ENCODE measurements around the gene STARD6.
"Not testable (repeated sequence)": the region's sequence is repeated elsewhere in the genome, so short reads cannot be mapped to it uniquely, and the experiment has no call there.

Gene STARD6, protein sequence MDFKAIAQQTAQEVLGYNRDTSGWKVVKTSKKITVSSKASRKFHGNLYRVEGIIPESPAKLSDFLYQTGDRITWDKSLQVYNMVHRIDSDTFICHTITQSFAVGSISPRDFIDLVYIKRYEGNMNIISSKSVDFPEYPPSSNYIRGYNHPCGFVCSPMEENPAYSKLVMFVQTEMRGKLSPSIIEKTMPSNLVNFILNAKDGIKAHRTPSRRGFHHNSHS

DNA sequence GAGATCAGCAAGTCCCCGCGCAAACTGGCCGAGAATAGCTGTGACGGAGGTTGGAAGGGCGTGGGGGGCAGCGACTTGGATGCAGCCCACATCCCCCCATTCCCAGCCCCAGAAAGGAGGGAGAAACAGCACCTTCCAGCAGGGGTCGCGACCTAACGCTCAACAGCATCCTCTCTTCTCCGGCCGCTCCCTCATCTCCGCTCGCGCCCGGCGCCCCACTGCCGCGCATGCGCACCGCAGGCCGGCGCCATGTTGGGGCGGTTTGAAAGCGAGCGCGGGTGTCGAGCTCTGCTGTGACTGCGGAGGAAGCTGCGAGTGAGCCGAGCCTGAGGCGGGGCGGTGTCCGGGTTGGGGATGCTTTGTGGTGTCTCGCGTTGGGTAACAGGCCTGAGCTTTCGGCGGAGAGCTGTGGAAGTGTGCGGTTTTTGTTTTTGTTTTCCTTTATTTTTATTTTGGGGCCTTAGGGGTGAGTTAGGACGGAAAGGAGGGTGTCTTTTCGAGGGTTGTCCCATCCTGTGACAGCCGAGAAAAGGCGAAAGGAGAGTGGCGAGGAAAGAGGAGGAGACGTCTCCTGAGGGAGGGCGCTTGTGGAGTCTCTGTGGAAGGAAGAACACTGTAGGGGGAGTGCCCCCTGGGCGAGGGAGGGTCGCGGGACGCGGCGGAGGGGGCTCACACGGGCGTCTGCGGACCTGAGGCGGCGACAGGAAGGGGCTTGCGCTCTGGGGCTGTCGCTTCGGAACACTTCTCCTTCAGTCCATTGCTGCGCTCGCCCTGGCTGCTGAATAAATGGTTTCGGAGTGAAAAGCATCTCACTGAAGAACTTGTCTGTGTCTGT is at the start of gene STARD6, which contains the start of gene C18orf54:
Gene STARD6 (minus strand): TSS at position 199 of the 835 bp plus-strand sequence. CDS start 3,285 bp downstream, outside the sequence.
Gene C18orf54 (plus strand): TSS at position 247 of the 835 bp plus-strand sequence. CDS start 2,667 bp downstream, outside the sequence.
- DNase-seq (ENCODE audit: insufficient read length, low spot score) (peak; percentile 71), FAIRE-seq (peak; percentile 23)
- TF ChIP-seq POLR2A (IDR thresholded peaks at IDR 0.05; ENCODE audit: low read depth, low read length) = no peak; the same call in none of the 2 replicates

GRCh38 chr18:54405290-54405689 is 47.6 kb upstream of the STARD6 start:
- no peak for DNase-seq (ENCODE audit: insufficient read length, low spot score)
- no peak for FAIRE-seq
- TF ChIP-seq POLR2A (IDR thresholded peaks at IDR 0.05; ENCODE audit: low read depth, low read length) = no peak

- no peak for FAIRE-seq
- no peak for TF ChIP-seq POLR2A (IDR thresholded peaks at IDR 0.05; ENCODE audit: low read depth, low read length)
- no peak for DNase-seq (ENCODE audit: insufficient read length, low spot score)
Measured at GRCh38 chr18:54396760-54397159, 39.1 kb upstream of the STARD6 start.

GRCh38 chr18:54393648-54394294 is 36.1 kb upstream of the STARD6 start:
- no peak for DNase-seq (ENCODE audit: insufficient read length, low spot score)
- no peak for FAIRE-seq
- TF ChIP-seq POLR2A (IDR thresholded peaks at IDR 0.05; ENCODE audit: low read depth, low read length) = no peak

DNA sequence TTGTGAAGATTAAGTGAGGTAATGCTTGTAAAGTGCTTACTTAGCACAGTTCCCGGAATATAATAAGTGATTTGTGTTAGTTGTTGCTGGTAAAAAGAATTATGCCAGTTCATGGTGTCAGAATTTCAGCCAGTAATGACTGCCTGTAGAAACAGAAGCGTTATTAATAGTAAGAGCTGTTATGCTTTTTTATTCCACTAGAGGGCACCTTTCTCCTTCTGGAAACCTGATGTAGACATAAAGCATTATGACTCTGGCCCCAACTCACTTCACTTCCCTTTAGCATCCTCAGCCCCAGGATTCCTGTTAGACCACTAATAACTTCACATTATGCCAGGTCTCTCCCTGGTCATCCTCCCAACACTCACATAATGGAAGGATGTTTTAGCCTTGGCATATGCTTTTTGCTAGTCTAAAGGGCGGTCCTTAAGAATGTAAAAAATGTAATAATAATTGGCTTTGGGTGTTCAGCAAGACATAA is 34.9 kb upstream of the STARD6 start:
- FAIRE-seq (peak; percentile 66), DNase-seq (ENCODE audit: insufficient read length, low spot score) (no peak)
- TF ChIP-seq POLR2A (IDR thresholded peaks at IDR 0.05; ENCODE audit: low read depth, low read length) = no peak

DNA sequence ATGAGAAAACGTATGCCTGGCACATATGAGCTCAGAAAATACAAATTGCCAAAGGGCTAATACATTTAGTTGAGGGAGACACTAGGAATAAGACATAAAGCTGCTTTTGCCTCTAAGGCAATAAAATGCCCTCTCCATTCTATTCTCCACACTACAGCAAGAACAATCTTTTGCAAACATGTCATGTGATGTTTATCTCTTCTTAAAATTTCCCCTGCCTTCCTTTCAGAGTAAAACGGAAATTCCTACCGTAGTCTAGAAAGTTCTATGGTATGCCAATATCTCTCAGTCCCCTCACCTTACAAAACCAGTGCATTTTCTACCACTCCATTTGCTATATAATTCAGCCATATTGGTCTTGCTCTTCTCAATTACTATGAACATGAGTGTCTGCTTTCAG is 33.2 kb upstream of the STARD6 start:
- FAIRE-seq = no peak
- no peak for DNase-seq (ENCODE audit: insufficient read length, low spot score)
- TF ChIP-seq POLR2A (IDR thresholded peaks at IDR 0.05; ENCODE audit: low read depth, low read length) = no peak

GRCh38 chr18:54389143-54389505 is 31.5 kb upstream of the STARD6 start:
- DNase-seq (ENCODE audit: insufficient read length, low spot score) = no peak
- TF ChIP-seq POLR2A (IDR thresholded peaks at IDR 0.05; ENCODE audit: low read depth, low read length) = no peak
- peak; percentile 43 for FAIRE-seq

- TF ChIP-seq POLR2A (IDR thresholded peaks at IDR 0.05; ENCODE audit: low read depth, low read length) = no peak
- DNase-seq (ENCODE audit: insufficient read length, low spot score) (peak; percentile 22), FAIRE-seq (peak; percentile 91)
Measured at GRCh38 chr18:54388203-54389142, 30.8 kb upstream of the STARD6 start.

DNA sequence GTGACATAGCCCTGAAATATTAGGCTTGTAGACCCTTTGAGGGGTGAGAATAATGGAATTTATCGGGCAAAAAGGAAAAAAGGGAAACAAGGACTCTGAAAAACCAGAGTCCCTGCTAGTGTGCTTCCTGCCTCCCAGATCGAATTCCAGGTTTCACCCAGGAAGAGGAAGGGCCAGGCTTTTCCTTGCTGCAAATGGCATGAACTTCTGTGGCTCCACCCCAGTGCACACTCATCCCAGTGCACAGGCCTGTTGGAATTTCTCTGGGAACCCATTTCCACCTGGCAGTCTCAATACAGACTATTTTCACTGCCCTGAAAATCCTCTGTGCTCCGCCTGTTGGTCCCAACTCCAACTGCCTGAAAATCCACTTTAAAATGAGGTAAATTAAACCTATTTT is 30.0 kb upstream of the STARD6 start:
- TF ChIP-seq POLR2A (IDR thresholded peaks at IDR 0.05; ENCODE audit: low read depth, low read length) = no peak
- DNase-seq (ENCODE audit: insufficient read length, low spot score) (peak; percentile 5), FAIRE-seq (no peak)

DNA sequence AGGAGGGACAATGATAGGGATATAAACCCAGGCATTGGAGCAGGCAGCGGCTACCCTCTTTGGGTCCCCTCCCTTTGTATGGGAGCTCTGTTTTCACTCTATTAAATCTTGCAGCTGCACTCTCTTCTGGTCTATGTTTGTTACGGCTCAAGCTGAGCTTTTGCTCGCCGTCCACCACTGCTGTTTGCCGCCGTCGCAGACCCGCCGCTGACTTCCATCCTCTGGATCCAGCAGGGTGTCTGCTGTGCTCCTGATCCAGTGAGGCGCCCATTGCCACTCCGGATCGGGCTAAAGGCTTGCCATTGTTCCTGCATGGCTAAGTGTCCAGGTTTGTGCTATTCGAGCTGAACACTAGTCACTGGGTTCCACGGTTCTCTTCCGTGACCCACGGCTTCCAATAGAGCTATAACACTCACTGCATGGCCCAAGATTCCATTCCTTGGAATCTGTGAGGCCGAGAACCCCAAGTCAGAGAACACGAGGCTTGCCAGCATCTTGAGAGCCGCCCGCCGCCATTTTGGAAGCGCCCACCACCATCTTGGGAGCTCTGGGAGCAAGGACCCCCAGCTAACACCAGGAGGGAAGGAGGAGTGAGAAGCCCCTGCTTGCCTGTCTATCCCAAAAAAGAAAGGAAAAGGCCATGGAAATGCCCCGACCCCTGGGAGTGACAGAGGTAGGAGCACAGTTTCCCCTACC is 29.3 kb upstream of the STARD6 start:
- DNase-seq (ENCODE audit: insufficient read length, low spot score); FAIRE-seq: not testable (repeated sequence)

GRCh38 chr18:54386043-54386442 is 28.4 kb upstream of the STARD6 start:
- FAIRE-seq = no peak
- TF ChIP-seq POLR2A (IDR thresholded peaks at IDR 0.05; ENCODE audit: low read depth, low read length) = no peak
- DNase-seq (ENCODE audit: insufficient read length, low spot score) = no peak

GRCh38 chr18:54382733-54383252 is 25.1 kb upstream of the STARD6 start:
- no peak for FAIRE-seq
- no peak for TF ChIP-seq POLR2A (IDR thresholded peaks at IDR 0.05; ENCODE audit: low read depth, low read length)
- DNase-seq (ENCODE audit: insufficient read length, low spot score) = no peak
